ENCODE data around the gene KLHL29.

- TF ChIP-seq EZH2 (IDR thresholded peaks at IDR 0.05; ENCODE audit: low read depth) (no peak), CTCF (conservative IDR thresholded peaks at IDR 0.05) (no peak)
Measured at GRCh38 chr2:23482188-23482587, 97.2 kb downstream of the KLHL29 start.
